Naive B cell (primary cell): ENCODE results near the gene SLC6A1. TPM values are rescaled to one million over a fixed set of nuclear protein-coding genes. Genes with fewer than 3 reads are reported as not detected.

ENCODE experiments used
- ATAC-seq, 2 donors: fragments of 150-1000 bp; cut with Tn5 transposase; 2 replicates each; pipeline ENCODE4 v1.10.0; 2021; ENCODE audit warnings: low read depth in 2 of 2, mild to moderate bottlenecking in 2 of 2, moderate library complexity in 2 of 2
- DNase-seq: peaks from one replicate; pipeline ENCODE4 v3.0.0; 2022
- H3K27ac Mint-ChIP-seq, 6 donors: one replicate each; pipeline ENCODE4 v1.8.0; 2020 to 2022; ENCODE audit warnings: mild to moderate bottlenecking in 6 of 6, mixed read lengths in 6 of 6, moderate library complexity in 5 of 6, inconsistent platforms in 2 of 6
- H3K27me3 Mint-ChIP-seq, 3 donors: one replicate each; pipeline ENCODE4 v1.8.0; 2021 to 2022; ENCODE audit warnings: mixed read lengths in 3 of 3, mild to moderate bottlenecking in 1 of 3
- H3K36me3 Mint-ChIP-seq, 2 donors: one replicate each; pipeline ENCODE4 v1.8.0; 2020 to 2022; ENCODE audit warnings: mixed read lengths in 2 of 2, inconsistent platforms in 1 of 2, mild to moderate bottlenecking in 1 of 2
- H3K4me1 Mint-ChIP-seq, 3 donors: one replicate each; pipeline ENCODE4 v1.8.0; 2020 to 2022; ENCODE audit warnings: mixed read lengths in 3 of 3, inconsistent platforms in 1 of 3, mild to moderate bottlenecking in 1 of 3, moderate library complexity in 1 of 3
- H3K4me3 Mint-ChIP-seq, 8 donors: one replicate each; pipeline ENCODE4 v1.8.0; 2020 to 2022; ENCODE audit warnings: mild to moderate bottlenecking in 8 of 8, mixed read lengths in 8 of 8, moderate library complexity in 8 of 8, inconsistent platforms in 2 of 8
- H3K9me3 Mint-ChIP-seq, 7 donors: one replicate each; pipeline ENCODE4 v1.8.0; 2020 to 2022; ENCODE audit warnings: mixed read lengths in 7 of 7, mild to moderate bottlenecking in 5 of 7, inconsistent platforms in 2 of 7, moderate library complexity in 1 of 7
- polyA plus RNA-seq, 6 donors: library from polyadenylated mRNA; unstranded; fragments of 300-500 nt; fragmentation: Illumina TruSeq; gene quantifications; one replicate each; pipeline ENCODE4 v1.2.3, GENCODE V29; 2021; ENCODE audit warnings: low read depth in 6 of 6

The SLC6A1 gene
- polyA plus RNA-seq, 6 donors from 2014 or later: not detected

DNA sequence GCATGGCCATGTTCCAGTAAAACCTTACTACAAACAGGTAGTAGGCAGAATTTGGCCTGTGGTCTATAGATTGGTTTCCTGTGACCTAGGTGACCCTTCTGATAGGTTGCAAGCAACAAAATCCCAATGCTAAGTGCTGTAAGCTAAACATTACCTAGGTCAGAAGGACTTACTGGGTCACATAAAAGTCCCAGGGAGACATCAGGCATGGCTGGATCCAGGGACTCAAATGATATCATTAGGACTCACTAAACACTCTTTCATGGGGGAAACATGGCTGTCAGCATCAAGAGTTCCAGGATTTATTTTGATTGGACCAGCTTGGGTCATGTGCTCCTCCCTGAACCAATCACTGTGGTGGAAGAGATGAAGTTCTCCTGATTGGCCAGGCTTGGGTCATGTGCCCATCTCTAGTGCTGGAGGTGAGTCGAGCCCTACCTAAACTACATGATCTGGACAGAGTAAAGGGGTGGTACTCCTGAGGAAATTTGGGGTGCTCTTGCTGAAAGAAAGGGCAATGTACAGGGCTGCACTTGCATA is 16.8 kb upstream of the SLC6A1 start:
- H3K27ac Mint-ChIP-seq: no peak overlapping the region
- peaks cover 0 to 7% (median 4%) of the 10 kb centered on the region in 7 donors for H3K9me3 Mint-ChIP-seq
- H3K4me1 Mint-ChIP-seq: no peaks in the 10 kb centered on the region
- H3K27me3 Mint-ChIP-seq: peaks cover 22 to 65% (median 33%) of the 10 kb centered on the region in 3 donors
- no peak overlapping the region for H3K4me3 Mint-ChIP-seq
- DNase-seq: no peak
- no peaks in the 10 kb centered on the region for H3K36me3 Mint-ChIP-seq
- ATAC-seq: no peak

DNA sequence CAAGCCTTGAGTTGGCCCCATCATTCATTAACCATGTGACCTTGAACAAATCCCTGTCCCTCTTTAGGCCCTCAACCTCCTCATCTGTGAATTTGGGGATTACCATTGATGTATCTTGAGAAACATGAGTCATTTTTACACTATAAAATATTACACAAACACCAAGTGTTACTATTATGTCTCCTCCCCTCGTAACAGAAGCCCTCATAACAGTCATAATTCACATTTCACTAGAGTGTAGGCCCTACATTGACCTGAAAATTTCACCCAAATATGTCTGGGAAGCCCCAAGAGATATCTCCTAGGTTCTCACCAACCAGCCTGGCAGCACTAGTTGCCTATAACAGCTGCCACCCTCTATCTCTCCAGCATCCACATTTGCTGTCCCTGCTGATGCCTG is 15.8 kb upstream of the SLC6A1 start:
- ATAC-seq: no peak
- Mint-ChIP-seq H3K36me3 (peaks cover 0 to 7% of the 10 kb centered on the region in 2 donors), H3K27me3 (peaks cover 29 to 67% (median 39%) of the 10 kb centered on the region in 3 donors), H3K9me3 (peaks cover 0 to 11% (median 4%) of the 10 kb centered on the region in 7 donors), H3K4me3 (no peak overlapping the region), H3K27ac (no peak overlapping the region), H3K4me1 (no peaks in the 10 kb centered on the region)
- no peak for DNase-seq

DNA sequence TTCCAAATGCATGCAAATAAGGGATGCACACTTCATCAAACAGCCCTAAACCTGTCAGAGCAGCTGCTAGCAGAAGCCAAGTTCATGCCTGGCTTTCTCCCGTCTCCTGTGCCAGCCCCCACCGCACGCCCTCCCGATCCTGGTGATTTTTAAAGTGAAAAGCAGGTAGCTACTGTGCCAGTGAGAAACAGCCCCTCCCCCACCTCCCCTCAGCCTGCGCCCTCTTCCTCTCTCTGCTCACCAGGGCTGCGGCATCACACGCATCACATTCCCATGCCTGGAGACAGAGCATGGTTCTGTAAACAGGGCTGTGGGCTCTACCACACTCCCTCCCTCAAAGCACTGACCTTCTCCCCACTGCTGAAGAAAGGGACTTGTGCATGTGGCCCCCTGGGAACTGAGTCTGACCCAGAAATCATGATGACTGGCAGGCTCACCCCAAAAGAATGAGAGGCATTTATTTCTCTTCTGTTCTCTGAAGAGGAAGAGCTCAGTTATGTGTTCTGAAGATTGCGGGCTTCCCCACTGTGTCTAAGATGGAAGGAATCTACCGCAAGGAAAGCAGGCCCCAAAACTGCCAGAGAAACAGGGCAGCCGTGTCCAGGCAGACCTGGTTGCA is 14.5 kb upstream of the SLC6A1 start:
- ATAC-seq (no peak), DNase-seq (no peak)
- Mint-ChIP-seq H3K27me3 (peaks cover 24 to 70% (median 39%) of the 10 kb centered on the region in 3 donors), H3K36me3 (peaks cover 0 to 7% of the 10 kb centered on the region in 2 donors), H3K4me3 (no peak overlapping the region), H3K9me3 (peaks cover 0 to 11% (median 4%) of the 10 kb centered on the region in 7 donors), H3K4me1 (peaks cover 0 to 3% (median 0%) of the 10 kb centered on the region in 3 donors), H3K27ac (no peak overlapping the region)

DNA sequence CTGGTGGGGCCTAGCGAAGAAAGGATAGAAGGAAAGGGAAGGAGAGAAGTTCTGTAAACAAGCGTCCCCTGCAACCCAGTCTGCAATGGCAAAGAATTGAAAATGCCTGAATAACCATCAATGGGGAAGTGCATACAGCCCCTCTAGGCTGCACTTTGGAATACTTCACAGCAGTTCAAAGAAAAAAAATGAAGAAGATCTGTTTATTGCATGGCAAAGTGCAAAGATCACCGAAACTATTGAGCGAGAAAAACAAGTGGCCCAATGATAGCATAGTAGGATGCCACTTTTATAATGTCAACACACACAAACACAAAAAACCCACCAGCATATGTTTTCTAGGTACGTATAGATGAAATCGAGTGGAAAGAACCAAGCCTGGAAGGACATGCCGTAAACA is 13.6 kb upstream of the SLC6A1 start:
- Mint-ChIP-seq H3K4me3 (no peak overlapping the region), H3K36me3 (peaks cover 0 to 7% of the 10 kb centered on the region in 2 donors), H3K27ac (no peak overlapping the region), H3K9me3 (peaks cover 0 to 11% (median 4%) of the 10 kb centered on the region in 7 donors), H3K27me3 (peaks cover 20 to 68% (median 38%) of the 10 kb centered on the region in 3 donors), H3K4me1 (peaks cover 0 to 6% (median 0%) of the 10 kb centered on the region in 3 donors)
- ATAC-seq (no peak), DNase-seq (no peak)

DNA sequence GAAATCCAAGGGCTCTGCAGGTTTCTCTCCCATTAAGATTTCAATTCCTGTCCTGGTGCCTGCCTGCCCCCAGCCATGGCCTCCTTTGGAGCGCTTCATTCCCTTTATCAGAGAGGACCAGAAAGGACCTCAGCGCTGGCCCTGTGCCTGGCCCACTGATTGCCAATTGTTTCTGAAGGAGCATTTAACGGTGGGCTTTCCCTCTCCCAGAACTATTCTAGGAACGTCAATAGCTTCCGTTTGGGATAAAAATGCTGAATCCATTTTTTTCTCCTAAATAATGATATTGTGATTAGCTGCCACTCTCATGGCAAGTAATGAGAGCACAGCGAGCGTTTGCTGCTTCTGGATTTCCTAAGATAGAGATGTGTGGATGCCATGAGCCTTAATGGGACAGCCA is 12.2 kb upstream of the SLC6A1 start:
- Mint-ChIP-seq H3K36me3 (peaks cover 0 to 7% of the 10 kb centered on the region in 2 donors), H3K27ac (no peak overlapping the region), H3K9me3 (peaks cover 0 to 11% (median 4%) of the 10 kb centered on the region in 7 donors), H3K4me3 (no peak overlapping the region), H3K4me1 (peaks cover 0 to 6% (median 0%) of the 10 kb centered on the region in 3 donors), H3K27me3 (peaks cover 16 to 59% (median 32%) of the 10 kb centered on the region in 3 donors)
- DNase-seq (no peak), ATAC-seq (no peak)

DNA sequence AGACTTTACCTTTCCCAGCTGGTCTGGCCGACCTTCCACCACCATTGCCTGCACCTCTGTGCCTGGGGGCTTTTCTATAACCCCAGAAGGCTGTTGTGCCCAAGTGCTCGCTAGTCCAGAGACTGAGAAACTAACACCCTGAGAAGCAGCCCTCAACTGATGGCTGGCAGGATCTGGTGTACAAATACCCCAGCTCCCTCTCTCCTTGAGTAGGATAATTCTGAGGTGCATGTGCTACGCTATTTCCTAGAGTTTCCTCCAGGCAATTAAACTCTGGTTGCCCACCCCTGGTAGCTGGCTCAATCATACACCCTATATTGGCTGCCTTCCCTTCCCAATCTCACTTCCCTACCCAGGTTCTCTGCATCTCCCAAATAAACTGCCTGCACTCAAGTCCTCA is 11.5 kb upstream of the SLC6A1 start:
- no peak for DNase-seq
- peaks cover 0 to 6% (median 0%) of the 10 kb centered on the region in 3 donors for H3K4me1 Mint-ChIP-seq
- H3K9me3 Mint-ChIP-seq: peaks cover 0 to 11% (median 2%) of the 10 kb centered on the region in 7 donors
- no peak overlapping the region for H3K27ac Mint-ChIP-seq
- H3K36me3 Mint-ChIP-seq: peaks cover 0 to 7% of the 10 kb centered on the region in 2 donors
- ATAC-seq: no peak
- no peak overlapping the region for H3K4me3 Mint-ChIP-seq
- peaks cover 16 to 59% (median 32%) of the 10 kb centered on the region in 3 donors for H3K27me3 Mint-ChIP-seq

DNA sequence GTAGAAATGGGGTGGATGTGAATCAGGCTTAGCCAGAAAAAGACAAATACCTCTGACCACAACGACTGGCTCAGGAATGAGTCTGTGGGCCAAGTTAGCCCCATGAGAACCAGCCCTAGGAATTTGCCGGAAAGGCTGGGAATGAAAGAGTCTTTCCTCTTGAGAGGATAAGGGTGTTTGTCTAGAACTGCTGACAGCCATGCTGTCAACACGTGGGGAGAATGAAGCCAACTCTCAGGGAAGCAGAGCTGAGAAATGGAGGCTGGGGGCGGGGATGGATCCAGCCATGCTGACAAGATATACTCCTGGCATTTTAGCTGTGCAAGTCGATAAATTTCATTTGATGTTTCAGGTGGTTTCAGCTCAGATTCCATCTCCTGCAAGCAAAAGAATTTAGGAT is 10.6 kb upstream of the SLC6A1 start:
- no peak for ATAC-seq
- no peak for DNase-seq
- Mint-ChIP-seq H3K27me3 (peaks cover 12 to 50% (median 32%) of the 10 kb centered on the region in 3 donors), H3K27ac (peak overlapping the region in 1 of 6 donors; percentile 30), H3K4me3 (no peak overlapping the region), H3K9me3 (peaks cover 0 to 5% (median 0%) of the 10 kb centered on the region in 7 donors), H3K4me1 (peaks cover 0 to 6% (median 0%) of the 10 kb centered on the region in 3 donors), H3K36me3 (peaks cover 0 to 7% of the 10 kb centered on the region in 2 donors)

DNA sequence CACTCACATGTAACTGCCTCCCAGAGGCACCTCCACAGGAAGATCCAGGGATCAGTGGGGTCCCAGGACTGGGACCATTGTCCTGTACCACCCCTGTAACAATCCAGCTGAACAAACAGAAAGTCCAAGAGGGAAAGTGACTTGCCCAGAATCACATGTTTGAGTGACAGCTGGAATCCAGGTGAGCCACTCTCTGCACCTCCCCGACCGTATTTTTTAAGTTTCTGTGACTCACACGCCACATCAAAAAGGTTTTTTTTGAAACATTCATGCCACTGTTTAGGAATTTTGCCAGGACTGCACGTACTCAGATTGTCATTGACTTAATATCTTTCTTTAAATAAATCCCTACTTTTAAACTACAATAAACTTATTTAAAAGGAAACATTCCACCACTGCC is 9.8 kb upstream of the SLC6A1 start:
- DNase-seq: no peak
- peaks cover 0 to 7% of the 10 kb centered on the region in 2 donors for H3K36me3 Mint-ChIP-seq
- H3K4me1 Mint-ChIP-seq: peaks cover 0 to 6% (median 0%) of the 10 kb centered on the region in 3 donors
- ATAC-seq: no peak
- peaks cover 0 to 5% (median 0%) of the 10 kb centered on the region in 7 donors for H3K9me3 Mint-ChIP-seq
- H3K27ac Mint-ChIP-seq: no peak overlapping the region
- peaks cover 17 to 50% (median 33%) of the 10 kb centered on the region in 3 donors for H3K27me3 Mint-ChIP-seq
- no peak overlapping the region for H3K4me3 Mint-ChIP-seq

DNA sequence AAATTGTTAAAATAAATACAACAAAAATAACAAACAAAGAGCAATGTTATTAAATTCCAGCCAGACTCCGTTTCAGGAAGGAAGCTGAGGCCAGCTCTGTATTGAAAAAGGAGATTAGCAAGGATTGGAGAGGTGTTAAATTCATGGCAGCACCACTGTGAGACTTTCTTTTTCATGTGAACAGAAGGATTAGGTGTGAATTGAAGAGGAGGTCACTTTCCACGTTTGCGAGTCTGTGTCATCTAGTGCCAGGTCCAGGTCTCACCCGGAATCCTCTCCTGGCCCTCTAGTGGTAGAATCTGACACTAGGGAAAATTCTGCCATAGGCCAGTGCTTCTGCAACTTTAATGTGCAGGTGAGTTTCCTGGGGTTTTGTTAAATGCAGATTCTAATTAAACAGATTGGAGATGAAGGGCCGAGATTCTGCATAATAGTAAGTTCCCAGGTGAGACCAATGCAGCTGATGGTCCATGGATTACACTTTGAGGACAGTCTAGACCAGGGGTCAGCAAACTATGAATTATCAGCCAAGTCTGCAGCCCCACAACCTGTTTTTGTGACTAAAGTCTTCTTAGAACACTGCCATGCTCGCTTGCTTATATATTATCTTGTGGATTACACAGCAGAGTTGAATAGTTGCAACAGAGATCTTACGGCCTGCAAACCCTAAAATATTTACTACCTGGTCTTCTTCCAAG is 9.2 kb upstream of the SLC6A1 start:
- Mint-ChIP-seq H3K36me3 (peaks cover 0 to 7% of the 10 kb centered on the region in 2 donors), H3K4me3 (no peak overlapping the region), H3K9me3 (peaks cover 0 to 5% (median 0%) of the 10 kb centered on the region in 7 donors), H3K4me1 (peaks cover 0 to 6% (median 0%) of the 10 kb centered on the region in 3 donors), H3K27me3 (peaks cover 23 to 50% (median 34%) of the 10 kb centered on the region in 3 donors), H3K27ac (no peak overlapping the region)
- DNase-seq (no peak), ATAC-seq (no peak)

DNA sequence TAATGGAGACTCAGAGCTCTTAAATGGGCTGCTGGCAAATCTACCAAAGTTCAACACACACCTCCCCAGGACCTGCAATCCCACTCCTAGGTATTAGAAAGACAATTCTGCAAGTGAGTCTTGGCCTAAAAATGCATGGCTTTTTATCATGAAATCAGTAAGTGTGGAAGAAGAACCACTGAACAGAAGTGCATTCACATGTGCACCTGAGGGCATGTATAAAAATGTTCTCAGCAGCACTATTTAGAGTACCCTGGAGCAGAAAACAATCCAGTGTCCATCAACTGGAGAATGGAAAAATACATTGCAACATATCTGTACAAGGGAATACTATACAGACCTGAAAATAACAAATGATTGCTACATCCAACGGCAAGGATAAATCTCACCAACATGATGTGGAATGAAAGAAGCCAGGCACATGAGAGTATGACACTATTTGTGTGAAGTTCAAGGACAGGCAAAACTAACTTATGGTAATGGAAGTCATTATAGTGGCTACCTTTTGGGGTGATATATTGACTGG is 8.1 kb upstream of the SLC6A1 start:
- Mint-ChIP-seq H3K4me1 (peaks cover 0 to 6% (median 0%) of the 10 kb centered on the region in 3 donors), H3K27ac (no peak overlapping the region), H3K27me3 (peaks cover 26 to 49% (median 38%) of the 10 kb centered on the region in 3 donors), H3K9me3 (peaks cover 0 to 5% (median 0%) of the 10 kb centered on the region in 7 donors), H3K4me3 (no peak overlapping the region), H3K36me3 (peaks cover 0 to 7% of the 10 kb centered on the region in 2 donors)
- DNase-seq (no peak), ATAC-seq (no peak)

DNA sequence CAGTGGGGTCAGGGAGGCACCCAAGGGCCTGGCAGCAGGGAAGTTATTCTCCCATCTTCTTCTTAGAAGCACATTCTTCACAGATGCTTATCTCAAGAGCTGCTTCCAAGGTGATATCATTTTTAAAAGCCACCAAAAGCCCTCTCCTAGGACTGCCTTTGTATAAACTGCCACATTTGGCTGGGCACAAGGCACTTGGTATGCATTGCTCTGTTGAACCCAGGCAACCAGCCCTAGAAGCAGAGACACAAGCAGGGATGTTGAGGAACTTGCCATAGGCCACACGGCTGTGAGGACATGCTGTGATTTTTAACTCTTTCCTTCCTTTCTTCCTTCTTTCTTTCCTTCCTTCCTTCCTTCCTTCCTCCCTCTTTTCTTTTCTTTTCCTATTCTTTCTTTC is 7.4 kb upstream of the SLC6A1 start:
- Mint-ChIP-seq H3K27ac (no peak overlapping the region), H3K27me3 (peaks cover 33 to 49% (median 43%) of the 10 kb centered on the region in 3 donors), H3K4me1 (peaks cover 0 to 6% (median 0%) of the 10 kb centered on the region in 3 donors), H3K4me3 (no peak overlapping the region), H3K9me3 (peaks cover 0 to 5% (median 0%) of the 10 kb centered on the region in 7 donors), H3K36me3 (peaks cover 0 to 11% of the 10 kb centered on the region in 2 donors)
- ATAC-seq (no peak), DNase-seq (no peak)

DNA sequence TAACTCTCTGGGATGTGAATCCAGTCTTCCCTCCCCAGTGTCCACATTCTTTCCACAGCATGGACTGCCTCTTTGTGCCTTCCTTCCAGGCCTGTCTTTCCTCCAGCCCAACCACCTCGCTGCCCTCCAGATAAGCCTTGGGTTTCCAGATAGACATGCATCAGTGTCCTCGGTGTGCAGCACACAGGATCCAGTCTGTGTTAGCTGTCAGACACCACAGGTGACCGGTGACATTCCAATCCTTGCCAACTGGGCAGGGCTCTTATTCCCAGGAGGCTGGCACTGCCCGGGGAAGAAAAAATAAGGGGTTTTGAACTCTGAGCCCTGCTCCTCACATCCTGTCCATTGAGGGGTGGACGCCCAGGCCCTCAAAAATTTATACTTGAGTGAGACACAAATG is 6.0 kb upstream of the SLC6A1 start:
- no peak overlapping the region for H3K27ac Mint-ChIP-seq
- H3K4me1 Mint-ChIP-seq: peaks cover 0 to 8% (median 5%) of the 10 kb centered on the region in 3 donors
- DNase-seq: no peak
- ATAC-seq: no peak
- H3K27me3 Mint-ChIP-seq: peaks cover 41 to 49% (median 46%) of the 10 kb centered on the region in 3 donors
- peaks cover 0 to 8% (median 0%) of the 10 kb centered on the region in 7 donors for H3K9me3 Mint-ChIP-seq
- H3K4me3 Mint-ChIP-seq: no peak overlapping the region
- H3K36me3 Mint-ChIP-seq: peaks cover 7 to 16% of the 10 kb centered on the region in 2 donors

DNA sequence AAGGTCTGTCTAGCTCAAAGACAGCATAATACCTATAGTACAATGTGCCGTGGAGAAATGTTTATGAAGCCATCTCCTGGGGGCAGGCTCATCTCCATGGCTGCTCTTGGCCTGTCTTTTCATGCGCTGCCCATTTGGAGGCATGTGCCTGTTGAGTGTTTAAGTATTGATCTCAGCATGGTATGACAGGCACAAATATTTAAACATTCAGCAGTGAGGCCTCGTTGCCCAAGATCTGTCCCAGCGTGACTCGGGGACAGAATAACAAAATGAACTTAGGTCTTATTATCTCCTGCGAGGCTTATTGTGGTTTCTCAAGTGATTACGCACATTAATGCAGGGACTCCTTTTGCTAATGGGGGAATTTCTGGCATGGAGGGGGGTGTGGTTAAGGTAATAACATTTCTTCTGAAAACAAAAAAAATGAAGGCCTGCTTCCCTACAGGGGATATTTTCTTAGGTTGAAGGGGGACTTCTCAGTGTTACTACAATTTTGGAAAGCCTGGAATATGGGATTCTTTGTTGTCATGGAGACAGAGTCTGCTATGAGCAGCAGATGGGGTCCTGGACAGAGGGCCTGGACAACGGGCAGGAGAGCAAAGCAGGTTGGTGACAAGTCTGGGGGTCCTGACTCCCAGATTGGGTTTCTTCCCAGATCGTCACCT is 4.4 kb upstream of the SLC6A1 start:
- DNase-seq (no peak), ATAC-seq (no peak)
- H3K27me3 Mint-ChIP-seq: peaks cover 45 to 57% (median 53%) of the 10 kb centered on the region in 3 donors
- peaks cover 0 to 8% (median 0%) of the 10 kb centered on the region in 7 donors for H3K9me3 Mint-ChIP-seq
- no peak overlapping the region for H3K4me3 Mint-ChIP-seq
- H3K36me3 Mint-ChIP-seq: peaks cover 7 to 25% of the 10 kb centered on the region in 2 donors
- H3K27ac Mint-ChIP-seq: no peak overlapping the region
- H3K4me1 Mint-ChIP-seq: peaks cover 7 to 11% (median 10%) of the 10 kb centered on the region in 3 donors
